SU-DHL-6 (cell line): ENCODE data around the gene SATL1.

Experiments
- EZH2phosphoT487 ChIP-seq: fragments of 200-600 bp; sonication (generic), shearing (Covaris generic); conservative IDR thresholded peaks from 2 replicates; pipeline ENCODE4 v1.6.1; 2018; ENCODE audit warnings: mild to moderate bottlenecking, antibody characterized with exemption, low read length, moderate library complexity, mixed read lengths
- TF ChIP-seq, protein P1 (sequence below): fragments of 200-600 bp; sonication (generic); IDR thresholded peaks from one replicate; pipeline ENCODE4 v1.5.1; 2017; ENCODE audit warnings: antibody characterized with exemption, mild to moderate bottlenecking, low read length, moderate library complexity; ENCODE audit not compliant: insufficient read depth, poor library complexity, severe bottlenecking

- TF ChIP-seq, protein P1, sequence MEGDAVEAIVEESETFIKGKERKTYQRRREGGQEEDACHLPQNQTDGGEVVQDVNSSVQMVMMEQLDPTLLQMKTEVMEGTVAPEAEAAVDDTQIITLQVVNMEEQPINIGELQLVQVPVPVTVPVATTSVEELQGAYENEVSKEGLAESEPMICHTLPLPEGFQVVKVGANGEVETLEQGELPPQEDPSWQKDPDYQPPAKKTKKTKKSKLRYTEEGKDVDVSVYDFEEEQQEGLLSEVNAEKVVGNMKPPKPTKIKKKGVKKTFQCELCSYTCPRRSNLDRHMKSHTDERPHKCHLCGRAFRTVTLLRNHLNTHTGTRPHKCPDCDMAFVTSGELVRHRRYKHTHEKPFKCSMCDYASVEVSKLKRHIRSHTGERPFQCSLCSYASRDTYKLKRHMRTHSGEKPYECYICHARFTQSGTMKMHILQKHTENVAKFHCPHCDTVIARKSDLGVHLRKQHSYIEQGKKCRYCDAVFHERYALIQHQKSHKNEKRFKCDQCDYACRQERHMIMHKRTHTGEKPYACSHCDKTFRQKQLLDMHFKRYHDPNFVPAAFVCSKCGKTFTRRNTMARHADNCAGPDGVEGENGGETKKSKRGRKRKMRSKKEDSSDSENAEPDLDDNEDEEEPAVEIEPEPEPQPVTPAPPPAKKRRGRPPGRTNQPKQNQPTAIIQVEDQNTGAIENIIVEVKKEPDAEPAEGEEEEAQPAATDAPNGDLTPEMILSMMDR: no peak
- no peak for TF ChIP-seq EZH2phosphoT487
Measured at GRCh38 chrX:85113746-85114145, 129.8 kb downstream of the SATL1 start.
